GM12878 (cell line): Measurements from ENCODE around the gene DNAI2. TPM values are rescaled to one million over a fixed set of nuclear protein-coding genes. Genes with fewer than 3 reads are reported as not detected.
A peak's percentile ranks its signal among the peaks of the same experiment; 100 is the strongest.

ENCODE experiments used
- ATAC-seq: fragments of 200-7000 bp; cut with Tn5 transposase; 3 replicates; pipeline ENCODE4 v1.9.1; 2020; ENCODE audit warnings: mild to moderate bottlenecking, moderate library complexity
- BruUV-seq: library from RNA; stranded (reverse); fragments of 400-500 nt; replicated peaks from 2 replicates; lab custom pipeline; 2021; lab: Mats Ljungman, UMichigan
- CTCF ChIA-PET: fragments of 300-600 bp; sonication (Branson Sonifier 250); formaldehyde crosslinking; extraction: SDS; loops from one replicate; lab custom pipeline; 2021; ENCODE audit warnings: inconsistent platforms; lab: Yijun Ruan, JAX
- POLR2A ChIA-PET: fragments of 350-600 bp; formaldehyde crosslinking; extraction: SDS; loops from one replicate; lab custom pipeline; 2021; ENCODE audit warnings: inconsistent platforms; lab: Charles Lee
- RAD21 ChIA-PET: fragments of 300-600 bp; sonication (Branson Sonifier 250); formaldehyde crosslinking; loops from one replicate; lab custom pipeline; 2023; ENCODE audit warnings: antibody characterized with exemption; ENCODE audit not compliant: unreplicated experiment; lab: Charles Lee
- SMC1A ChIA-PET: fragments of 300-600 bp; sonication (Branson Sonifier 250); formaldehyde crosslinking; loops from one replicate; lab custom pipeline; 2023; ENCODE audit not compliant: unreplicated experiment, uncharacterized antibody; lab: Charles Lee
- DNase-seq: peaks from one replicate; pipeline ENCODE4 v3.0.0-alpha.2; 2011; ENCODE audit warnings: low read depth, low spot score
- FAIRE-seq: peaks from 3 replicates; lab custom pipeline; 2011; peaks lifted over from hg19 to GRCh38; lab: Jason Lieb, UNC
- H2AFZ ChIP-seq: 2 replicates; pipeline ENCODE4 v1.6.0; 2011; ENCODE audit warnings: low read depth, low read length, control low read depth; ENCODE audit not compliant: control insufficient read depth
- H3K27ac ChIP-seq: 2 replicates; pipeline ENCODE4 v1.5.1; 2011; ENCODE audit warnings: control low read depth; ENCODE audit not compliant: control insufficient read depth, insufficient read depth
- H3K27me3 ChIP-seq, 2 experiments: replicated peaks in 1 of 2; 2 replicates each; pipeline versions ENCODE4 v1.6.0 to v1.6.1; 2011; ENCODE audit warnings: low read length in 1 of 2; ENCODE audit not compliant: control insufficient read depth in 2 of 2, insufficient read depth in 2 of 2
- H3K36me3 ChIP-seq, 2 experiments: 2 replicates each; pipeline ENCODE4 v1.5.1; 2011; ENCODE audit warnings: low read length in 1 of 2; ENCODE audit not compliant: control insufficient read depth in 2 of 2, insufficient read depth in 2 of 2
- H3K4me1 ChIP-seq: 2 replicates; pipeline ENCODE4 v1.6.1; 2011; ENCODE audit warnings: mild to moderate bottlenecking, low read length, moderate library complexity, mixed read lengths; ENCODE audit not compliant: control insufficient read depth, insufficient read depth
- H3K4me2 ChIP-seq: 2 replicates; pipeline ENCODE4 v1.6.0; 2011; ENCODE audit warnings: control low read depth; ENCODE audit not compliant: control insufficient read depth, insufficient read depth
- H3K4me3 ChIP-seq: fragments of 200-600 bp; sonication (generic); 2 replicates; pipeline ENCODE4 v1.5.1; 2016
- H3K79me2 ChIP-seq: 2 replicates; pipeline ENCODE4 v1.6.0; 2011; ENCODE audit warnings: low read length; ENCODE audit not compliant: control insufficient read depth, insufficient read depth
- H3K9ac ChIP-seq: 2 replicates; pipeline ENCODE4 v1.8.0; 2011; ENCODE audit warnings: low read length, control low read depth, mixed read lengths; ENCODE audit not compliant: control insufficient read depth, insufficient read depth
- H3K9me3 ChIP-seq: replicated peaks from 3 replicates; pipeline ENCODE4 v1.5.1; 2011; ENCODE audit warnings: mild to moderate bottlenecking, low read length; ENCODE audit not compliant: control insufficient read depth, insufficient read depth
- H4K20me1 ChIP-seq: 2 replicates; pipeline ENCODE4 v1.6.0; 2011; ENCODE audit not compliant: control insufficient read depth, insufficient read depth
- BACH1 ChIP-seq: fragments of 450-650 bp; IDR thresholded peaks from 2 replicates; pipeline ENCODE4 v1.6.1; 2017; ENCODE audit warnings: mild to moderate bottlenecking, borderline replicate concordance
- NFXL1 ChIP-seq: fragments of 450-650 bp; IDR thresholded peaks from 2 replicates; pipeline ENCODE4 v1.6.1; 2017; ENCODE audit warnings: antibody characterized with exemption, mild to moderate bottlenecking, borderline replicate concordance
- NKRF ChIP-seq: fragments of 450-650 bp; conservative IDR thresholded peaks from 2 replicates; pipeline ENCODE4 v1.6.1; 2017; ENCODE audit warnings: mild to moderate bottlenecking, moderate library complexity
- PAX5 ChIP-seq: IDR thresholded peaks from 2 replicates; pipeline ENCODE4 v1.6.1; 2011; ENCODE audit warnings: low read depth, low read length, borderline replicate concordance
- PKNOX1 ChIP-seq: fragments of 450-650 bp; IDR thresholded peaks from 2 replicates; pipeline ENCODE4 v1.6.1; 2016; ENCODE audit warnings: mild to moderate bottlenecking
- SMARCA5 ChIP-seq: fragments of 450-650 bp; IDR thresholded peaks from 2 replicates; pipeline ENCODE4 v1.6.1; 2017; ENCODE audit warnings: mild to moderate bottlenecking
- ZNF217 ChIP-seq: fragments of 450-650 bp; IDR thresholded peaks from 2 replicates; pipeline ENCODE4 v1.6.1; 2017; ENCODE audit warnings: antibody characterized with exemption, mild to moderate bottlenecking
- ZNF24 ChIP-seq: fragments of 450-650 bp; IDR thresholded peaks from 2 replicates; pipeline ENCODE4 v1.6.1; 2017; ENCODE audit warnings: antibody characterized with exemption, mild to moderate bottlenecking
- ZNF592 ChIP-seq: fragments of 450-650 bp; IDR thresholded peaks from 2 replicates; pipeline ENCODE4 v1.6.1; 2017; ENCODE audit warnings: mild to moderate bottlenecking, moderate library complexity
- WGBS: methylation state at CpG from one replicate; pipeline ENCODE4 v1.1.6; 2016; ENCODE audit warnings: low lambda C conversion rate; ENCODE audit not compliant: insufficient replicate concordance, insufficient coverage; ENCODE audit errors: missing lambda C conversion rate; 5-methylcytosine and 5-hydroxymethylcytosine counted together
- in situ Hi-C: fragments of 300-500 bp; cut with MboI; formaldehyde crosslinking; loops from 9 replicates; pipeline ENCODE4 v1.14.3; 2018; ENCODE audit warnings: mixed read lengths
- intact Hi-C: fragments of 100-400 bp; cut with micrococcal nuclease; formaldehyde crosslinking; loops from one replicate; pipeline ENCODE4 v1.14.2; 2022; ENCODE audit not compliant: unreplicated experiment
- polyA plus RNA-seq, 11 experiments: library from polyadenylated mRNA; depleted of rRNA in 4 of 11; unstranded in 6 of 11; stranded (reverse) in 5 of 11; fragments of >200 nt; fragmentation: Nextera tagmentation in 4 of 11; fragmentation: Illumina TruSeq in 1 of 11; extraction: Ambion mirVana in 4 of 11; extraction: Trizol in 1 of 11; gene quantifications; 1 replicate in 1 of 11; 2 replicates in 10 of 11; pipeline versions ENCODE4 v1.2.1 to v1.2.3, GENCODE V29; 2011 to 2016; ENCODE audit warnings: inconsistent platforms in 2 of 11, missing spikeins in 2 of 11, low read depth in 1 of 11
- total RNA-seq, 4 experiments: library from RNA; depleted of rRNA in 3 of 4; stranded (reverse); fragments of >200 nt in 3 of 4; fragmentation: Illumina TruSeq in 1 of 4; extraction: Trizol in 1 of 4; gene quantifications; 2 replicates each; pipeline versions ENCODE4 v1.2.1 to v1.2.3, GENCODE V29; 2013 to 2021

The DNAI2 gene
- total and polyA plus RNA-seq, 10 of the 15 experiments (the other 5 are each of a cell fraction or from before 2014, with no cell fraction given): 0.04 to 1.8 (median 0.13) TPM

GRCh38 chr17:74282587-74283370, 8.7 kb downstream of the DNAI2 start (continued):
- peak; percentile 38; the same call in 1 of the 2 replicates for TF ChIP-seq PAX5

- 59% methylated on average over 4 of the region's 4 CpGs for WGBS
- no peak overlapping the region for H3K4me3 ChIP-seq
- TF ChIP-seq ZNF592: peak; percentile 60; the same call in 1 of the 2 replicates
- TF ChIP-seq BACH1: 0 out of 2 replicates have a peak, but pooled peaks have one; percentile 32
- TF ChIP-seq SMARCA5: peak; percentile 49; the same call in 1 of the 2 replicates
- TF ChIP-seq NFXL1: no peak
- 0 out of 2 replicates have a peak, but pooled peaks have one; percentile 70 for TF ChIP-seq ZNF24
- peak; percentile 98 for TF ChIP-seq ZNF217
- peak; percentile 46; the same call in 1 of the 2 replicates for TF ChIP-seq NKRF
- no peak for TF ChIP-seq PKNOX1
- in situ Hi-C loops (loop anchor here (25.0 kb wide), 1 partner anchor 1871 kb away; no protein-coding TSS in a partner anchor), intact Hi-C loops (loop anchor here (5.0 kb wide), 1 partner anchor 71 kb away; the partner anchor contains the start of gene TTYH2)
- ChIA-PET SMC1A (interaction anchor here (1.3 to 10.6 kb wide), 2 partner anchors 9 to 13 kb away, joined by 4 to 101 read pairs; partner anchors contain the start of gene DNAI2), RAD21 (interaction anchor here (0.5 to 8.8 kb wide), 4 partner anchors 9 to 72 kb away, joined by 5 to 102 read pairs (median 6); partner anchors contain the start of gene DNAI2), POLR2A (interaction anchor here (0.6 to 2.0 kb wide), 3 partner anchors 9 to 209 kb away, joined by 4 to 5 read pairs (median 5); no protein-coding TSS in a partner anchor), CTCF (interaction anchor here (0.7 to 6.2 kb wide), 4 partner anchors 14 to 180 kb away, joined by 3 to 160 read pairs (median 8); no protein-coding TSS in a partner anchor)
- TSS peak; percentile 50 for BruUV-seq
- H3K36me3 ChIP-seq: no peaks in the 10 kb centered on the region
- no peak overlapping the region; the same call in 1 of the 2 replicates for H3K27ac ChIP-seq
- no peaks in the 10 kb centered on the region; the same call in 2 of the 3 replicates for H3K9me3 ChIP-seq
- ATAC-seq (no peak), FAIRE-seq (no peak), DNase-seq (no peak)
- H3K4me2 ChIP-seq: no peak overlapping the region
- no peaks in the 10 kb centered on the region for H4K20me1 ChIP-seq
- H3K27me3 ChIP-seq: no peaks in the 10 kb centered on the region
- H3K79me2 ChIP-seq: no peaks in the 10 kb centered on the region
- H3K9ac ChIP-seq: no peak overlapping the region
- H2AFZ ChIP-seq: no peak overlapping the region
- H3K4me1 ChIP-seq: peaks cover 24% of the 10 kb centered on the region
Measured at GRCh38 chr17:74283371-74283673, 9.3 kb downstream of the DNAI2 start.
